Central memory CD4-positive, alpha-beta T cell (primary cell): ENCODE data around the gene NBR1.
"Not testable (repeated sequence)": the region's sequence is repeated elsewhere in the genome, so short reads cannot be mapped to it uniquely, and the experiment has no call there.

ENCODE experiments used
- DNase-seq: peaks from one replicate; pipeline ENCODE4 v3.0.0; 2022
- total RNA-seq, 3 experiments: gene quantifications; one replicate each; lab custom pipeline; 2026; lab: John Stamatoyannopoulos, UW

Gene NBR1
- 103 to 257 (median 122) reads per million in 3 experiments for total RNA-seq

- DNase-seq, result peak; percentile 97
These were observed at the start of gene NBR1 for GRCh38 chr17:43170766-43171585. TSS of gene NBR1 (plus strand) at chr17:43171214. CDS start at chr17:43175800, 4,586 bp downstream.

GRCh38 chr17:43125133-43125966, 45.7 kb upstream of the NBR1 start, which contains the start of gene BRCA1:
TSS of gene BRCA1 (minus strand) at chr17:43125364. CDS start at chr17:43124096, 1,268 bp downstream.
- DNase-seq, result peak; percentile 97

GRCh38 chr17:43125967-43126910, 44.8 kb upstream of the NBR1 start:
- no peak for DNase-seq

GRCh38 chr17:43126911-43127290, 44.1 kb upstream of the NBR1 start:
- DNase-seq, result no peak

- not testable (repeated sequence) for DNase-seq
These were observed 43.6 kb upstream of the NBR1 start for GRCh38 chr17:43127333-43127876.

GRCh38 chr17:43129671-43130010, 41.4 kb upstream of the NBR1 start:
- no peak for DNase-seq

- no peak for DNase-seq
These were observed 38.9 kb upstream of the NBR1 start for GRCh38 chr17:43132117-43132516.

- DNase-seq, result not testable (repeated sequence)
These were observed 37.6 kb upstream of the NBR1 start for GRCh38 chr17:43133439-43133838.

GRCh38 chr17:43134774-43135453, 36.1 kb upstream of the NBR1 start:
- DNase-seq, result no peak

- no peak for DNase-seq
These were observed 35.6 kb upstream of the NBR1 start for GRCh38 chr17:43135454-43135819.

GRCh38 chr17:43136574-43136973, 34.4 kb upstream of the NBR1 start:
- not testable (repeated sequence) for DNase-seq

- DNase-seq, result not testable (repeated sequence)
These were observed 32.5 kb upstream of the NBR1 start for GRCh38 chr17:43138531-43138930.

- no peak for DNase-seq
These were observed 30.4 kb upstream of the NBR1 start for GRCh38 chr17:43140396-43141332.

GRCh38 chr17:43142153-43142552, 28.9 kb upstream of the NBR1 start:
- no peak for DNase-seq

- DNase-seq, result no peak
These were observed 27.8 kb upstream of the NBR1 start for GRCh38 chr17:43143201-43143600.

GRCh38 chr17:43146649-43147048, 24.4 kb upstream of the NBR1 start:
- no peak for DNase-seq

- no peak for DNase-seq
These were observed 19.0 kb upstream of the NBR1 start for GRCh38 chr17:43151880-43152456.

- DNase-seq, result not testable (repeated sequence)
These were observed 17.7 kb upstream of the NBR1 start for GRCh38 chr17:43153197-43153835.

GRCh38 chr17:43155666-43156065, 15.3 kb upstream of the NBR1 start:
- DNase-seq, result no peak

- not testable (repeated sequence) for DNase-seq
These were observed 11.8 kb upstream of the NBR1 start for GRCh38 chr17:43159232-43159631.
